DMS 273 (cell line): ENCODE measurements around the gene NKIRAS2.

Source experiments
- DNase-seq: peaks from one replicate; lab custom pipeline; 2025; ENCODE audit not compliant: unreplicated experiment; lab: John Stamatoyannopoulos, UW

NKIRAS2 gene

DNA sequence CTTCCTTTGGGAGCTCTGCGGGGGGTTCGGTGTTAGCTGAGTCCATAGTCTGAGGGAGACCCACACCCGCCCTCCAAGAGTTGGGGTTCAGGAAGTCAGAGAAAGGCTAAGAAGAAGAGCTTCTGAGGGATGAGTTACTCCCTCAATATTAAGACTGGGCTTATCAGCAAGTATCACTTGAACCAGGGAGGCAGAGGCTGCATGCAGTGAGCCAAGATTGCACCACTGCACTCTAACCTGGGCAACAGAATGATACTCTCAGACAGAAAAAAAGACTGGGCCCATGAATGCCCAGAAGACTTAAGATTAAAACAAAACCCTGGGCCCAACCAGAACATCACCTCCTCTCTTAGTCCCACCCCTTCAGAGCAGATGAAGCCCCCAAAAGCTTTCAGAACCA, 6.0 kb downstream of the NKIRAS2 start:
- no peak for DNase-seq

DNA sequence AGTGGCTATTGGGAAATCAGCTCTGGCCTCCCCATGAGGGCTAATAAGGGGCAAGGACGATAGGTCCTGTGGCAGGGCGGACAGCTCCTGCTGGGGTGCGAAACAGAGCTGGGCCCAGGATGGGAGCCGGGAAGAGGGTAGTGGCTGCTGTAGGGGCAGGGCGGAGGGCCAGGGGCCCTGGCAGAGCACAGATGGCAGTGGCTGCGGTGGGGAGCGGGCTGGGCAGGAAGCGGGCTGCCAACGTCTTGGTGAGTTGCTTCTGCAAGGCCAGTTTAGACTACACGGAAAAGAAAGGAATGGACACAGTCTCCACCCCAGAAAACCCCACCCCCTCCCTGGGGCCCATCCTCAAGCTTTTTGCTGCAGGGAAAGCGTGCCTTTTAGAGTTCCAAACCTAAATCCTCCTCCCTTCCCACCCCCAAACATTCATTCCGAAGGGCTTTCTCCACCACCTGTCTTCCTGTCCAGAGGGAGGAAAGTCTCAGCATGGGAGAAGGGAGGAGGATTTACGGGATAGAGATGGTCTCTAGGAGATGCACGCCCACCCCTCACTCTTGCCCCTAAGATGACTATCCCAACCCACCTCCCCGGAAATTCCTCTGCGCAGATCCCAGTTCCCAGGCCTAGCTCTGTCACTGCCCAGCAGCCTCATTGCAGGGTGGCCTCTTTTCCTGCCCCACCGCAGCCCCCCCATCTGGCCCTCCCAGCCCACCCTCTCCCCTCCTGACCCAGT, 7.1 kb downstream of the NKIRAS2 start:
- peak; percentile 60 for DNase-seq

DNA sequence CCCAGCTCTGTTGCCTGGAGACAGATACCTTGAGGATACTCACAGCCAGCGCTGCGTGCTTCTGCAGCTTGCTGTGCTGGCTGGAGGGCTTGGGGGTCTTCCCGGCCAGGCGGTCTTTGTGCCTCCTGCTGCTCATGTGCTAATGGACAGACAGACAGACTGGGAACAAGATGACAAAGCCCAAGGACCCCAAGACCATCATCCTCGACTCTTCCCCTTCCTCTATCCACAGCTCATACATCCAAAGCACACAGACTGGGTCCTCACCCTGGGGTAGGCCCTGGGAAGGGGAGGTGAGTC, 7.7 kb downstream of the NKIRAS2 start:
- no peak for DNase-seq

DNA sequence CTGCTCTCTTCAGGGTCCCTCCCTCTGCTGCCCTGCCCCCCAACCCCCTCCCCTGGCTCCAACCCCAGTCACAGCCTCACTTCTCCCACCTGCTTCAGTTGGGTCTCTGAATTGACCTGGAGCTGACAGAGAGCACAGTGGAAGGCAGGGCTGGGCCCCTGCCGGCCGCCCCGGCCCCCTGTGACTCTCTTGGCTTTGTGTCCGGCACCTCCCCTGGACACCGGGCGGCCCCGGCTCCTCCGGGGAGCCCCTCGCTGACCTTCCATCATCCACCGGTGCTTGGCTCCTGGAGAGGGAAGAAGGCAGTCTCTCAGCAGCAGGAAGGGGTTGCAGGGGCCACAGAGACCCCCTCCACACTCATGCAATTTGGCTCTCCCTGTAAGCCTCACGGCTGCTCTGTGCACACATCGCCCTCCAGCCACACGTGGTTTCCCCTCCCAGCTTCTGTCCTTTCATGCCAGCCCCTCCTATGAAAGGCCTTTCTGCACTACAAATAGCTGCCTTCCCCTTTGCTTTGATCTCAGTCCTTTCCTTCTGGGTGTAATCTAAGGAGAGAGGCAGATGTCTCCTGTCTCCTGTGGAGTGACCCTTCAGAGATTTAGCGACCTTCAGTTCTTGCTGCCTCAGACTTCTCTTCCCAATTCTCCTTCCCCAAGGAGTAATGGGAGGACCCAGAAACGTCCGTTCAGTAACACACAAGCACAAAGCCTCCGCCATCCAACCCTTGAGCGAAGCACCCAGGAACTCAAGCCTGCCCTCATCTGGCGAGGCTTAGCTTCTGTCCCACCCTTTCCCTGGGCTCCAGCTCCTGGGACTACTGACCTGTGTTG, 8.3 kb downstream of the NKIRAS2 start:
- DNase-seq = peak; percentile 53

- no peak for DNase-seq
Observed at GRCh38 chr17:42028791-42029127, 8.9 kb downstream of the NKIRAS2 start.

DNA sequence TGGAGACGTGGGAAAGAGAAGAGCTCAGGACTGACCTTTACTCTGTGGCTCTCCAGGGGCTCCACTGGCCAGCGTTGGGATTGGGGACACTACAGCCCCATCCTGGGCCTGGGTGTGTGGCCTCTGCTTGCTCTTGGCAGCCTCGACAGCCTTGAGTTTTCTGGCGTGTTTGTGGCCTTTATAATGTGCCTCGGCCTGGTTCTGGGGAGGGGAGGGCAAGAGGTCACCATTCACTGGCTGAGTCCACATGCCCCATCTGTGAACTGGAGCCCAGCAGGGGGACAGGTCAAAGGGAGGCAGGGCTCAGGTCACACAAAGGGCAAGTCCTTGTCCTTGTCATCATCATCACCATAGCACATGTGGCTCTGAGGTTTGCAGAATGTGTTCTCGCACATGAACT, 11.7 kb downstream of the NKIRAS2 start:
- no peak for DNase-seq

- DNase-seq = peak; percentile 65
Observed at GRCh38 chr17:42034059-42034458, 14.2 kb downstream of the NKIRAS2 start.

GRCh38 chr17:42038221-42038973, 18.5 kb downstream of the NKIRAS2 start:
- no peak for DNase-seq

- DNase-seq = no peak
Observed at GRCh38 chr17:42039794-42040763, 20.2 kb downstream of the NKIRAS2 start.

- DNase-seq = no peak
Observed at GRCh38 chr17:42040818-42041217, 20.9 kb downstream of the NKIRAS2 start.

DNA sequence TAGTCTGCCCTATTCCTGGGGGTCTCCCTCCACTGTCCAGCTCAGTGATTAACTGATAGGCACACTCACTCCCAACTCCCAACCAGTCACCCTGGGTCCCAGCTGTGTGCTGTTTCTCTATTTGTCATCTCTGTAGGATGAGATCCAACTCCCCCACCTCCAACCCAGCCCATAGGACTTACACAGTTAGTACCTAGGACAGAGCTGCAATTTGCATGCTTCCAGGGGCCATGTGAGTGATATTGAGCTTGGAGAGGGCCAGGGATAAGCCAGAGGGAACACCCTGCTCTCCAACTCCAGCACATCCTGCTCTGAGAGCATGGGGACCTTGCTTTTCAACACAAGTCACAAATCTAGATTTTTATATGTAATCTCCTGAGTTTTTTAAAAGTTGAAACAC, 21.7 kb downstream of the NKIRAS2 start:
- no peak for DNase-seq

DNA sequence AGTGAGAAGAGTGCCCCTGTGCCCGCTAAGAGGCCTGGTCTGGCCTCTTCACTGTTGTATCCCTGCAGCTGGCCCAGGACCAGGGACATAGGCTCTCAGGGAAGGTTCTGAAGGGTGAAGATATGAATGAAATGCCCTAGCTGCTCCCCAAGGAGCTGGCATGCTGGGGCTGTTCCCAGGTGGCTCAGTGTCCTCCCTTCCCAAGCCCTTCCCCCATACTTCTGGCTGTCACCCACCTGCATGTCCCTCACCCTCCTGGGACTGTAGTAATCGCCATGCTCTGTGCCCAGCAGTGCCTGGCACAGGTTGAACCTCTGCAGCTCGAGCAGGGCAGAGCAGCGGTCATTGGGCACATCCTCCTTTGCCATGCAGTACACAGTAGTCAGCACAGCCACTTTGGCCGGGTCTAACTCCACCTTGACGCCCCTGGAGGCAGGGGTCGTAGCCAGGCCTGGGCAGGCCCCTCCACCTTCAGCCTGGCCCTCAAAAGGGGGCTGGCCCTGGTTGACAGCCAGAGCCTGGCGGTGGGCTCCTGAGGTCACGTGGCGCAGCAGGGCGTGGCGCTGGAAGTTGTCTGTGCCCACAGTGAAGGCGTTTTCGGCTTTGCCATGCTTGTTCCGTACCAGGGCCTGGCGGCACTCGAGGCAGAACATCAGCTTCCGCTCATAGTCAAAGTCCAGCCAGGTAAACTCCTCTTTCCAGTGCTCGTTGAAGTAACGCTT, 22.9 kb downstream of the NKIRAS2 start:
- no peak for DNase-seq

DNA sequence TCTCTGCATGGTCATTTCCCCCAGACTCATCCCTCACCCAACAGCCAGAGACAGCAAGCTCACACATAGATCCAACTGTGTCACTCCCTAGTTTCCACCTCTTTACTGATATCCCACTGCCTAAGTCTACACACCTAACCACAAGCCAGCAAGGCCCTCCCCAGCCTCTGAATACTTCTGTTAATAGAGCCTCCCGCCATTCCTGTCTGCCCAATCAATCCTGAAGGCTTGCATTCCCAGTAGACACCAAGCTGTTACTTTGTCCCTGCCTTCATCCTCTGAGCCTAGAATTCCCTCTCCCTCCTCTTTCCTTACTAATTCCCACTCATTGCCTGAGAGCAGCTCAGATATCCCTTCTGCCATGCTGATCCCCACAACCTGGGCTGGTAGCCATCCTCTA, 25.8 kb downstream of the NKIRAS2 start:
- DNase-seq = no peak

GRCh38 chr17:42047343-42047742, 27.5 kb downstream of the NKIRAS2 start:
- no peak for DNase-seq

DNA sequence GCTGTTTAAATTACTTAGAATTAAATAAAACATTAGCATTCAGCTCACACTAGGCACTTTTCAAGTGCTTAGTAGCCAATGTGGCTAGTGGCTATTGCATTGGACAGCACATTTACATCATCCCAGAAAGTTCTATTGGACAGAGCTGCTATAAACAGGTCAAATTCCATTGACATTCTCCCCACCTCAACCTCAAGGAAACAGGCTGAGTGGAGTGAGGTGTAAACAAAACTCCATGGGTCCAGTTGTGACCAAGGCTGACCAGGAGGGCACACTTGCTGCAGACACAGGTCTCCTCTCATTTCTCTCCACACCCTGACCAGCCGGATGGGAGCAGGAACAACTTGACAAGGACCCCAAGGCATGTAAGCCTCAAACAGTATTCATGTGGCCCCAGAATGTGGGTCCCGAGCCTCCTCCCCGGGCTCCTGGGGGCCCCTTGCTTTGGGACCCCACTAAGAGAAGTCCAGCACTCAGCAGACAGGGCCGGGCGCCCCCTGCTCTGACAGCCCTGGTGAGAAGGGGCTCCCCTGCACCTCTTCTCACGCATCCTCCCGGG, 30.0 kb downstream of the NKIRAS2 start:
- no peak for DNase-seq

DNA sequence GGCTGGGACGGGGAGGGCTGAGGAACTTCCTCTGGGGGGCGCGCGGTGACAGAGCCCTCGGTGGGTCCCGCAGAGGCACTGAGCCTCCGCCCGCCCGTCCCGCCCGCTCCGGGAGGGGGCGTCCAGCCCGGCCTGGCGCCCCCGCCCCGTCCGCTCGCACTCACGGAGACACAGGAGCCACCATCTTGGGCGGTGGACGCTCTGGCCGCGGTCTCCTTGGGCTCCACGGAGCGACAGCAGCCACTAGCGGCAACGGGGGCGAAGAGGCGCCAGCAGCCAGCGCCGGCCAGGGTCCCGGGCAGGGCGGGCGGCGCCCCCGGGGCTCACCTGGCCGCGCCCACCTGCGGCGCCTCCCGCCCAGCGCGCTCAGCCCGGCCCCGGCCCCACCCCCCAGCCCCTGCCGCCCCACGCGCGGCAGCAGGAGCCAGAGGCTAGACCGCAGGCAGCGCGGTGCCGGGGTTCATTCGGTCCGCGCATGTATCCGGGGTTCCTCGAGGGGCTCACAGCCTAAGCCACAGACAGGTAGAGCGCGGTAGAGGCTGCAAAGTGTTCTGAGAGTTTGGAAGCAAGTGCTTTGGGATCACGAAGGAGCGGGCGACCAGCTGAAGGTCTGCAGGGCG, 30.6 kb downstream of the NKIRAS2 start, which contains the start of gene C17orf113:
C17orf113 (minus strand) TSS at position 209 of the 620 bp plus-strand sequence. CDS start 7,225 bp downstream, outside the sequence.
- DNase-seq = peak; percentile 73

GRCh38 chr17:42051013-42051400, 31.1 kb downstream of the NKIRAS2 start:
- no peak for DNase-seq

DNA sequence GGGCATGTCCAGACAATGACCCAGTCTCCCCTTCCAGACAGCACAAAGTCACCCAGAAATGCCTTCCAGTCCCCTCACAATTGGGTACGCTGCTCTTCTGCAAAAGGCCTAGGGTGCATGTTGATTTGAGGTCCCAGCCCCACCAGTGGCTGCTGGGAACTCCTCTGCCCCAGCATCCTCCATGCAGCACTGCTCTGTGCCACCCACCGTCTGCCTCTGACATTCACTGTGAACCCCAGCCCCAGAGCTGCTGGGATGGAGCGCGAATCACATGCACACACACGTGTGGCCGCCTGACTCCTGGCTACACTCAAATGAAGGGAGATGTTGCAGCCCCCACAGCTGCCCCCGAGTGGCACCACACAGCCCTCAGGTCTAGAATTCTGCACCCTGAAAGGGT, 31.8 kb downstream of the NKIRAS2 start:
- DNase-seq = no peak

DNA sequence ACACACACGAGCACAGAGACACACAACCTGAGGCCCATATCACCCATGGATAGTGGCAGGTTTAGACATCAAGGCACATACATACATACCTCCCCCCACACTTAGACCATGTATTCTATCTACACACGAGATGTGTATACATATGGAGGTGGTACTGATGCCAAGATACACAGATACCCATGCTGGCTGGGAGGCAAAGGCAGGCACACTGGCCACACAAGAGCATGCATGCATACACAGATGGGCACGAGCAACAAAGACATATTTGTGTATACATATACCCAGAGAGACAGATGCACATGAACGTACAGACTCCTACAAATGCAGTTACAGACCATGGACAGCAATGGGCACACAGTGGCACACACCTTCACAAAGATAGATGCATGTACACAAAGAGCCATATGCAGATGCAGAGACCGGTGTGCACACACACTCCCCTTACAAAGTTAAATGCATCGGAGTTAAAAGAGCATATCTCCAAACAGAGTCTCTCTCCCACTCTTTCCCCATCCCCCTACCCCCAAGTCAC, 32.5 kb downstream of the NKIRAS2 start:
- no peak for DNase-seq
